Naive B cell (primary cell): ENCODE results near the gene TTC27. TPM values are rescaled to one million over a fixed set of nuclear protein-coding genes. Genes with fewer than 3 reads are reported as not detected.

ENCODE experiments used
- ATAC-seq, 2 donors: fragments of 150-1000 bp; cut with Tn5 transposase; 2 replicates each; pipeline ENCODE4 v1.10.0; 2021; ENCODE audit warnings: low read depth in 2 of 2, mild to moderate bottlenecking in 2 of 2, moderate library complexity in 2 of 2
- DNase-seq: peaks from one replicate; pipeline ENCODE4 v3.0.0; 2022
- H3K27ac Mint-ChIP-seq, 6 donors: one replicate each; pipeline ENCODE4 v1.8.0; 2020 to 2022; ENCODE audit warnings: mild to moderate bottlenecking in 6 of 6, mixed read lengths in 6 of 6, moderate library complexity in 5 of 6, inconsistent platforms in 2 of 6
- H3K27me3 Mint-ChIP-seq, 3 donors: one replicate each; pipeline ENCODE4 v1.8.0; 2021 to 2022; ENCODE audit warnings: mixed read lengths in 3 of 3, mild to moderate bottlenecking in 1 of 3
- H3K36me3 Mint-ChIP-seq, 2 donors: one replicate each; pipeline ENCODE4 v1.8.0; 2020 to 2022; ENCODE audit warnings: mixed read lengths in 2 of 2, inconsistent platforms in 1 of 2, mild to moderate bottlenecking in 1 of 2
- H3K4me1 Mint-ChIP-seq, 3 donors: one replicate each; pipeline ENCODE4 v1.8.0; 2020 to 2022; ENCODE audit warnings: mixed read lengths in 3 of 3, inconsistent platforms in 1 of 3, mild to moderate bottlenecking in 1 of 3, moderate library complexity in 1 of 3
- H3K4me3 Mint-ChIP-seq, 8 donors: one replicate each; pipeline ENCODE4 v1.8.0; 2020 to 2022; ENCODE audit warnings: mild to moderate bottlenecking in 8 of 8, mixed read lengths in 8 of 8, moderate library complexity in 8 of 8, inconsistent platforms in 2 of 8
- H3K9me3 Mint-ChIP-seq, 7 donors: one replicate each; pipeline ENCODE4 v1.8.0; 2020 to 2022; ENCODE audit warnings: mixed read lengths in 7 of 7, mild to moderate bottlenecking in 5 of 7, inconsistent platforms in 2 of 7, moderate library complexity in 1 of 7
- polyA plus RNA-seq, 6 donors: library from polyadenylated mRNA; unstranded; fragments of 300-500 nt; fragmentation: Illumina TruSeq; gene quantifications; one replicate each; pipeline ENCODE4 v1.2.3, GENCODE V29; 2021; ENCODE audit warnings: low read depth in 6 of 6

TTC27 gene
- polyA plus RNA-seq, 6 donors from 2014 or later: 22.5 to 30.0 (median 25.9) TPM

DNA sequence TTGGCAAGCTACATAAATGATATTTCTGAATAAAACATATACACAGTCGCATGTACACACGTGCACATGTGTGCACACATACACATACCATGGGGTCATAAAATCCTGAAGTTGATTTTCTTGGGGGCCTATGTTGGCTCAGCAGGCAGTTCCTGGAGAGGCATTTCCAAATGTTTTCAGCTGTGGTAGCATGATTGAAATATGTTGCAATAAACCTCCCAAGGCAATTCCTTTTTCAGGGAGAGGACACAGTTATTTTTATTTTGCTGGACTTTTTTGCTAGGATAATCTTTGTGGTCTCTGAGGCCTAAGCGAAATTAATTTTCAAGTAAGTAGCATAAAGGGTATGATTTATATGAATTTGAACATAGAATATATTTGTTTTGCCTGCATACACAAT, 192.2 kb downstream of the TTC27 start:
- no peak overlapping the region for H3K4me3 Mint-ChIP-seq
- no peak for ATAC-seq
- no peaks in the 10 kb centered on the region for H3K27me3 Mint-ChIP-seq
- no peak overlapping the region for H3K27ac Mint-ChIP-seq
- no peak for DNase-seq
- H3K4me1 Mint-ChIP-seq: no peaks in the 10 kb centered on the region
- no peaks in the 10 kb centered on the region for H3K9me3 Mint-ChIP-seq
- H3K36me3 Mint-ChIP-seq: peaks cover 0 to 24% of the 10 kb centered on the region in 2 donors

- Mint-ChIP-seq H3K36me3 (peaks cover 0 to 24% of the 10 kb centered on the region in 2 donors), H3K4me3 (no peak overlapping the region), H3K4me1 (peaks cover 0 to 4% (median 0%) of the 10 kb centered on the region in 3 donors), H3K27me3 (no peaks in the 10 kb centered on the region), H3K9me3 (no peaks in the 10 kb centered on the region), H3K27ac (no peak overlapping the region)
- ATAC-seq (no peak), DNase-seq (no peak)
Measured at GRCh38 chr2:32820701-32821100, 192.9 kb downstream of the TTC27 start.

DNA sequence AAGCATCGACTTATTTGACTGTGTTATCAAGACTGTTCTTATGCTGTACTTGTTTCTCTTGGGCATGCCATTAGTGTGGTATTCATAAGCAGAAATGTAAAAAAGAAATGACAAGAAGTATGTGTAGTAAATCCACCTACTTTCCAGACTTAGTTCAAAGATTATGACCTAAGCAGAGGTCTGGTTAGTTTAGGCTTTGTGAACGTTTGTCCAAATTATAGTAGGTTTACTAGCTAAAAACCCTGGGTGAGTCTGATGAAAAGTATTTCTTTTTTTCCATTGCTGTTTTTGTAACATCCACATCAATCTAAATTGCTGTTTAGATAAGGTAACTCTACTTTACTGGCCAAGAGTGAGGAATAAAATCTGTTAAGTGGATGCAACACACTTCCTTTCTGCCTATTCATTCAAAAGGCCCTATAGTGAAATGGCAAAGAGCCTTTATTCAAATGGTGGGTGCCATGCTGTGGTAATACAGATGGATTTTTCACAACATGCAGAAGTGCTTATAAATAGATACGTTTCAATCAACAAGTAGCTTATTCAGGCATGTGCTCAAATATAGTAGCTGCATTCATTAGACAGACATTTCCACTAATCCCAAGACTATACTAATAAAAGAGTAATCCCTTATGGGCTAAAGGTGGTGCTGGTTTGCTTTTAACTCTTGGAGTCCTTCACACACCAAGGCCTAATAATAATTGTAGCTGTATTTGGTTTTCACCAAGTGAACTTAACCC, 196.4 kb downstream of the TTC27 start:
- Mint-ChIP-seq H3K9me3 (peaks cover 0 to 9% (median 4%) of the 10 kb centered on the region in 7 donors), H3K4me1 (peaks cover 0 to 11% (median 0%) of the 10 kb centered on the region in 3 donors), H3K27me3 (no peaks in the 10 kb centered on the region), H3K27ac (no peak overlapping the region), H3K4me3 (no peak overlapping the region), H3K36me3 (peaks cover 0 to 14% of the 10 kb centered on the region in 2 donors)
- no peak for DNase-seq
- no peak for ATAC-seq

DNA sequence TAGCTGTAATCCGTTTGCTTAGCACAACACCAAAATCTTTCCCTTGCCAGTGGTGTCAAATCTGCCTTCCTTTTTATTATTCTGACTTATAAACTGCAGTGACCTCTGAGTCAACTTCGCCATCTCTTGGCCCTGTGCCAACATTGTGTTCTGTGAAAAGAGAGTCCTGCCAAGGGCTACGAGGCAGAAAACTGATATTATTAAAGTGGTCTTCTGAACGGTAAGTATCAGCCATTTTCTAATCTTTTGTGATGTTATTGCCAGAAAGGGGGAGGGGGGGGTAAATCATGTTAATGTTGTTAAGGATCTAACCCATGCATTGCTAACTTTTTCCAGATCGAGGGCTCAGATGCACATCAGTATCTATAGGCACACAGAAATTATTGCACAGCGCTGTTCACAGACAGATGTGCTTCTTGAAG, 197.5 kb downstream of the TTC27 start:
- Mint-ChIP-seq H3K4me3 (no peak overlapping the region), H3K27me3 (no peaks in the 10 kb centered on the region), H3K9me3 (peaks cover 0 to 17% (median 9%) of the 10 kb centered on the region in 7 donors), H3K36me3 (peaks cover 0 to 5% of the 10 kb centered on the region in 2 donors), H3K27ac (no peak overlapping the region), H3K4me1 (peaks cover 0 to 11% (median 0%) of the 10 kb centered on the region in 3 donors)
- DNase-seq: no peak
- no peak for ATAC-seq

- H3K27me3 Mint-ChIP-seq: no peaks in the 10 kb centered on the region
- peaks cover 2 to 11% (median 6%) of the 10 kb centered on the region in 3 donors for H3K4me1 Mint-ChIP-seq
- DNase-seq: no peak
- peaks cover 0 to 17% (median 9%) of the 10 kb centered on the region in 7 donors for H3K9me3 Mint-ChIP-seq
- ATAC-seq: no peak
- no peak overlapping the region for H3K27ac Mint-ChIP-seq
- H3K4me3 Mint-ChIP-seq: no peak overlapping the region
- peaks cover 0 to 3% of the 10 kb centered on the region in 2 donors for H3K36me3 Mint-ChIP-seq
Measured at GRCh38 chr2:32830196-32830595, 202.3 kb downstream of the TTC27 start.

- no peaks in the 10 kb centered on the region for H3K36me3 Mint-ChIP-seq
- DNase-seq: no peak
- H3K9me3 Mint-ChIP-seq: peaks cover 0 to 17% (median 9%) of the 10 kb centered on the region in 7 donors
- H3K27ac Mint-ChIP-seq: no peak overlapping the region
- no peaks in the 10 kb centered on the region for H3K27me3 Mint-ChIP-seq
- H3K4me1 Mint-ChIP-seq: peaks cover 5 to 9% (median 6%) of the 10 kb centered on the region in 3 donors
- H3K4me3 Mint-ChIP-seq: no peak overlapping the region
- no peak for ATAC-seq
Measured at GRCh38 chr2:32832821-32833220, 205.0 kb downstream of the TTC27 start.

- no peak overlapping the region for H3K27ac Mint-ChIP-seq
- peaks cover 0 to 16% (median 5%) of the 10 kb centered on the region in 7 donors for H3K9me3 Mint-ChIP-seq
- peaks cover 5 to 14% (median 6%) of the 10 kb centered on the region in 3 donors for H3K4me1 Mint-ChIP-seq
- no peaks in the 10 kb centered on the region for H3K36me3 Mint-ChIP-seq
- H3K27me3 Mint-ChIP-seq: no peaks in the 10 kb centered on the region
- DNase-seq: no peak
- no peak overlapping the region for H3K4me3 Mint-ChIP-seq
- no peak for ATAC-seq
Measured at GRCh38 chr2:32833709-32834108, 205.9 kb downstream of the TTC27 start.

- Mint-ChIP-seq H3K27me3 (no peaks in the 10 kb centered on the region), H3K4me3 (peak overlapping the region in 4 of 8 donors; percentile 17 to 27 (median 26)), H3K27ac (peak overlapping the region in 2 of 6 donors; percentile 5 to 20), H3K36me3 (no peaks in the 10 kb centered on the region), H3K9me3 (peaks cover 0 to 6% (median 0%) of the 10 kb centered on the region in 7 donors), H3K4me1 (peaks cover 5 to 14% (median 6%) of the 10 kb centered on the region in 3 donors)
- DNase-seq (no peak), ATAC-seq (no peak)
Measured at GRCh38 chr2:32835148-32835547, 207.3 kb downstream of the TTC27 start.

DNA sequence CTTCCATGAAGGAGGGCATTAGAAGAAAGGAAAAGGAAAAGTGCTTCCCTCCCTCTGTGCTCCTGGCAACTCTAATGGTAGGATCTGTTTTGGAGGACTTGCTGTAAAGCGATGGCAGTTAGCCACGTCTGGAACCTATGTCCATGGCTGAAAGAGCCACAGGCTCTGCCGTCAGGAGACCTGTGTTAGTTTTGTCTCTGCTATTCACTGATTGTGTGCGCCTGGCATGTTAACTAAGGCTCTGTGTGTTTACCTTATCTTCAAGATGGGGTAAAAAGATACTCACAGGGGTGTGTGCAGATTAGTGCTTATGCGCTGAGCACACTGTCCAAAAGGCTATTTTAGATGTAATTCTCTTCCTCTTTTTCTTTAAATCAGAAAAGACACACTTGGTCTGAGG, 209.1 kb downstream of the TTC27 start:
- peaks cover 0 to 4% (median 0%) of the 10 kb centered on the region in 7 donors for H3K9me3 Mint-ChIP-seq
- no peaks in the 10 kb centered on the region for H3K27me3 Mint-ChIP-seq
- H3K36me3 Mint-ChIP-seq: no peaks in the 10 kb centered on the region
- ATAC-seq: no peak
- H3K4me1 Mint-ChIP-seq: peaks cover 5 to 14% (median 6%) of the 10 kb centered on the region in 3 donors
- H3K4me3 Mint-ChIP-seq: no peak overlapping the region
- no peak for DNase-seq
- no peak overlapping the region for H3K27ac Mint-ChIP-seq

- Mint-ChIP-seq H3K4me3 (no peak overlapping the region), H3K27ac (peak overlapping the region in 1 of 6 donors; percentile 16)
- peak in 1 of 2 donors; percentile 40 for ATAC-seq
Measured at GRCh38 chr2:32838418-32838817, 210.6 kb downstream of the TTC27 start.

GRCh38 chr2:32838949-32839348, 211.1 kb downstream of the TTC27 start:
- Mint-ChIP-seq H3K4me3 (no peak overlapping the region), H3K4me1 (peaks cover 5 to 14% (median 6%) of the 10 kb centered on the region in 3 donors), H3K9me3 (peaks cover 0 to 4% (median 0%) of the 10 kb centered on the region in 7 donors), H3K27ac (no peak overlapping the region), H3K36me3 (no peaks in the 10 kb centered on the region), H3K27me3 (peaks cover 0 to 6% (median 0%) of the 10 kb centered on the region in 3 donors)
- ATAC-seq (no peak), DNase-seq (no peak)

More at GRCh38 chr2:32838418-32838817, 210.6 kb downstream of the TTC27 start:
- H3K36me3 Mint-ChIP-seq: no peaks in the 10 kb centered on the region
- no peak for DNase-seq
- peaks cover 0 to 2% (median 0%) of the 10 kb centered on the region in 3 donors for H3K27me3 Mint-ChIP-seq
- peaks cover 0 to 4% (median 0%) of the 10 kb centered on the region in 7 donors for H3K9me3 Mint-ChIP-seq
- H3K4me1 Mint-ChIP-seq: peaks cover 5 to 14% (median 6%) of the 10 kb centered on the region in 3 donors

- H3K9me3 Mint-ChIP-seq: peaks cover 0 to 10% (median 0%) of the 10 kb centered on the region in 7 donors
- H3K27ac Mint-ChIP-seq: no peak overlapping the region
Measured at GRCh38 chr2:32841931-32842898, 214.4 kb downstream of the TTC27 start.

GRCh38 chr2:32843699-32844098, 215.8 kb downstream of the TTC27 start:
- H3K4me1 Mint-ChIP-seq: no peaks in the 10 kb centered on the region
- DNase-seq (no peak), ATAC-seq (no peak)
- H3K36me3 Mint-ChIP-seq: no peaks in the 10 kb centered on the region
- no peak overlapping the region for H3K27ac Mint-ChIP-seq
- H3K4me3 Mint-ChIP-seq: no peak overlapping the region
- H3K27me3 Mint-ChIP-seq: peaks cover 4 to 11% (median 6%) of the 10 kb centered on the region in 3 donors
- peaks cover 0 to 10% (median 0%) of the 10 kb centered on the region in 7 donors for H3K9me3 Mint-ChIP-seq

More at GRCh38 chr2:32841931-32842898, 214.4 kb downstream of the TTC27 start:
- Mint-ChIP-seq H3K4me3 (no peak overlapping the region), H3K36me3 (no peaks in the 10 kb centered on the region), H3K4me1 (peaks cover 0 to 5% (median 0%) of the 10 kb centered on the region in 3 donors), H3K27me3 (peaks cover 0 to 11% (median 0%) of the 10 kb centered on the region in 3 donors)
- DNase-seq: no peak
- ATAC-seq: no peak
